Gastrocnemius medialis (tissue), 4 donors: ENCODE data around the gene C14orf132. TPM values are rescaled to one million over a fixed set of nuclear protein-coding genes. Genes with fewer than 3 reads are reported as not detected.

Experiments used
- ATAC-seq, 2 donors: fragments of 150-250 bp; one replicate each; pipeline ENCODE4 v1.9.1; 2016
- DNase-seq, 2 donors: peaks; one replicate each; pipeline ENCODE4 v3.0.0-alpha.2; 2019
- H3K27ac ChIP-seq, 4 donors: fragments of 200-600 bp; sonication (generic); 1 replicate in 1 of 4; 2 replicates in 3 of 4; pipeline ENCODE4 v1.5.1; 2016 to 2018; ENCODE audit warnings: mild to moderate bottlenecking in 2 of 4, moderate library complexity in 1 of 4
- H3K27me3 ChIP-seq, 3 donors: fragments of 200-600 bp; sonication (generic) in 2 of 3; 1 replicate in 1 of 3; 2 replicates in 2 of 3; pipeline versions ENCODE4 v1.5.1 to v1.6.0; 2016 to 2019; ENCODE audit warnings: mild to moderate bottlenecking in 1 of 3, moderate library complexity in 1 of 3
- H3K36me3 ChIP-seq, 2 donors: fragments of 200-600 bp; sonication (generic) in 1 of 2; one replicate each; pipeline ENCODE4 v1.5.1; 2017 to 2018
- H3K4me1 ChIP-seq, 2 donors: fragments of 200-600 bp; sonication (generic) in 1 of 2; one replicate each; pipeline ENCODE4 v1.5.1; 2016 to 2017; ENCODE audit warnings: mild to moderate bottlenecking in 2 of 2
- H3K4me3 ChIP-seq, 4 donors: fragments of 200-600 bp; sonication (generic) in 3 of 4; 1 replicate in 1 of 4; 2 replicates in 3 of 4; pipeline ENCODE4 v1.5.1; 2016 to 2019; ENCODE audit warnings: mild to moderate bottlenecking in 2 of 4
- H3K9me3 ChIP-seq, 3 donors: fragments of 200-600 bp; sonication (generic) in 2 of 3; 1 replicate in 1 of 3; 2 replicates in 2 of 3; pipeline ENCODE4 v1.5.1; 2016 to 2019
- CTCF ChIP-seq, 5 experiments: fragments of 450-650 bp in 3 of 5; fragments of 200-600 bp in 2 of 5; sonication (generic) in 2 of 5; IDR thresholded peaks in 4 of 5; conservative IDR thresholded peaks in 1 of 5; 1 replicate in 4 of 5; 2 replicates in 1 of 5; pipeline ENCODE4 v1.5.1; 2016 to 2019; ENCODE audit warnings: antibody characterized with exemption in 5 of 5, mild to moderate bottlenecking in 3 of 5, moderate library complexity in 3 of 5
- POLR2A ChIP-seq, 2 donors: fragments of 450-650 bp; IDR thresholded peaks; one replicate each; pipeline ENCODE4 v1.6.1; 2017; ENCODE audit warnings: antibody characterized with exemption in 2 of 2, mild to moderate bottlenecking in 2 of 2, moderate library complexity in 2 of 2
- in situ Hi-C, 4 donors: fragments of 200-750 bp; cut with MboI; loops; one replicate each; pipeline versions ENCODE4 v1.15.0 to v1.8.0; 2017; ENCODE audit warnings: low sequenced_read_pairs in 4 of 4
- intact Hi-C: fragments of 100-400 bp; cut with DNase I; formaldehyde crosslinking; loops from one replicate; pipeline ENCODE4 v1.15.1; 2023; ENCODE audit warnings: low total_unique reads
- total RNA-seq, 4 donors: library from RNA; depleted of rRNA; stranded (reverse); fragments of >200 nt; gene quantifications; one replicate each; pipeline versions ENCODE4 v1.1.0 to v1.2.3, GENCODE V29; 2016

C14orf132 gene
- total RNA-seq, 4 donors from 2014 or later, result 1.1 to 2.9 (median 1.5) TPM

DNA sequence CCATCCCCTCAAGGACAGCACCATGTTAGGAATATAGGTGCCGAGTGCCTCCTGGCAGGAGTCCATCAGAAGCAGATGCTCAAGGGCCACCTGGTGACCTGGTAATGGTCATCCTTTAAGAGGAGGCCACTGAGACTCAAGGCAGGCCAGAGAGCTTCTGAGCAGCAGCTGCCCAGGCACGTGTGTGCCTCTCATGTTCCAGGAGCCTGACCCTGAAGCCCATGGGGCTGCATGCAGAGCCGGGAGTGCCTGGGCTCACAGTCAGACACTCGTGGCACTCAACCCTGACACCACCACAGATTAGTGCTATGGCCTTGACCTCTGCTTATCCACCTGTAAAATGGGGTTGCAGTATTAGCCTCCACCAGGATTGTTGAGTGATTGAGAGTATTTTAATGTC lies 45.6 kb downstream of the C14orf132 start:
- Histone ChIP-seq H3K27ac (no peak overlapping the region), H3K36me3 (no peaks in the 10 kb centered on the region), H3K4me1 (no peaks in the 10 kb centered on the region), H3K27me3 (no peaks in the 10 kb centered on the region), H3K4me3 (no peak overlapping the region), H3K9me3 (no peaks in the 10 kb centered on the region)
- TF ChIP-seq CTCF (IDR thresholded peaks at IDR 0.05 in 4 of 5, conservative IDR thresholded peaks at IDR 0.05 in 1 of 5) (no peak), POLR2A (IDR thresholded peaks at IDR 0.05) (no peak)
- intact Hi-C loops (no loop called here), in situ Hi-C loops (loop anchor here in 1 of 4 donors (25.0 kb wide), 1 partner anchor 353 kb away; no protein-coding TSS in a partner anchor)
- DNase-seq (no peak), ATAC-seq (no peak)

- Histone ChIP-seq H3K27me3 (no peaks in the 10 kb centered on the region), H3K4me3 (no peak overlapping the region), H3K27ac (no peak overlapping the region), H3K9me3 (no peaks in the 10 kb centered on the region), H3K36me3 (no peaks in the 10 kb centered on the region), H3K4me1 (no peaks in the 10 kb centered on the region)
- TF ChIP-seq CTCF (IDR thresholded peaks at IDR 0.05 in 4 of 5, conservative IDR thresholded peaks at IDR 0.05 in 1 of 5), result no peak
- TF ChIP-seq POLR2A (IDR thresholded peaks at IDR 0.05), result no peak
- DNase-seq, result no peak
- ATAC-seq, result no peak
- in situ Hi-C loops, result loop anchor here in 1 of 4 donors (25.0 kb wide), 1 partner anchor 352 kb away; no protein-coding TSS in a partner anchor
- intact Hi-C loops, result no loop called here
Measured at GRCh38 chr14:96085369-96085768, 46.2 kb downstream of the C14orf132 start.

DNA sequence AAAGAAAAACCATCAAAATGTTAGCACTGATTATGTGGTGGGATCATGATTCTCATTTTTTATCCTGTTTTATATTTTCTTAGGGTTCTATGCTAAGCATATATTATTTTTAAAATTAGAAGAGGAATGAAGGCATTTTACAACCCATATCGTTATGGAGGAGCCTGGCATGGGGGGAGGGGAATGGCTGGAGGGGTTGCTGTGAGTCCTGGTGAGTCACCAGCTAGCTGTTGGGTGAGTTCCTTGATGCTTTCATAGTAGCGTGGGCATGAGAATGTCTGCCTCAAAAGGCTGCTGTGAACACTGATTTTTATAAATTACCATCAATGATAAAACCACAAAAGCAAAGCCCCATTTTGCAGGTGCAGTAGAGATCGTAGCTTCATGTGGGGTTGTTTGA lies 46.9 kb downstream of the C14orf132 start:
- ATAC-seq, result no peak
- in situ Hi-C loops (loop anchor here in 1 of 4 donors (25.0 kb wide), 1 partner anchor 351 kb away; no protein-coding TSS in a partner anchor), intact Hi-C loops (no loop called here)
- Histone ChIP-seq H3K9me3 (no peaks in the 10 kb centered on the region), H3K4me3 (no peak overlapping the region), H3K36me3 (no peaks in the 10 kb centered on the region), H3K27ac (no peak overlapping the region), H3K4me1 (no peaks in the 10 kb centered on the region), H3K27me3 (no peaks in the 10 kb centered on the region)
- DNase-seq, result no peak
- TF ChIP-seq CTCF (IDR thresholded peaks at IDR 0.05 in 4 of 5, conservative IDR thresholded peaks at IDR 0.05 in 1 of 5) (no peak), POLR2A (IDR thresholded peaks at IDR 0.05) (no peak)

DNA sequence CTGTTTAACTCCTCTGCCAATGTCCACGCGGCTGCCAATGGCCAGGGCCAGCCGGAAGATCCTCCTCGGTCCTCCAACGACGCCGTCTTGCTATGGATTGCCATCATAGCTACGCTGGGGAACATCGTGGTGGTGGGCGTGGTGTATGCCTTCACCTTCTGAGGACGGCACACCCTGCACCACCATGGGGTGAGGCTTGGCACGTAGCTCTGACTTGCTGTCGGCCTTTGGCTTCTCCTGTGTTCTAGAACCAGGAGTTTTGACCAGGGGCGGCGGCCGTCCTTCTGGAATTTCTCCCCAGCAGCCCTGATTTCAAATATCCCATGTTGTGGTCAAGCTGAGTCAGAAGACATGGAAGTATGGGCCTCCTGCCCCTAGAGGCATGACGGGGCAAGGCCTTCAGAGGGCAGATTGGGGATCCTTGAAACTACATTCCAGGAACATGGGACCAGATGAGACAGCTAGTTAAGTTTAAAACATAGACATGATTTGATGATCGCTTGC lies 47.5 kb downstream of the C14orf132 start:
- intact Hi-C loops (no loop called here), in situ Hi-C loops (loop anchor here in 1 of 4 donors (25.0 kb wide), 1 partner anchor 351 kb away; no protein-coding TSS in a partner anchor)
- Histone ChIP-seq H3K4me1 (peaks cover 0 to 2% of the 10 kb centered on the region in 2 donors), H3K9me3 (no peaks in the 10 kb centered on the region), H3K36me3 (no peaks in the 10 kb centered on the region), H3K27ac (no peak overlapping the region), H3K4me3 (no peak overlapping the region), H3K27me3 (no peaks in the 10 kb centered on the region)
- ATAC-seq, result no peak
- TF ChIP-seq CTCF (IDR thresholded peaks at IDR 0.05 in 4 of 5, conservative IDR thresholded peaks at IDR 0.05 in 1 of 5) (no peak), POLR2A (IDR thresholded peaks at IDR 0.05) (no peak)
- DNase-seq, result no peak

GRCh38 chr14:96088074-96088473 lies 48.9 kb downstream of the C14orf132 start:
- intact Hi-C loops, result no loop called here
- Histone ChIP-seq H3K4me1 (peaks cover 0 to 4% of the 10 kb centered on the region in 2 donors), H3K27me3 (no peaks in the 10 kb centered on the region), H3K4me3 (no peak overlapping the region), H3K27ac (no peak overlapping the region), H3K9me3 (no peaks in the 10 kb centered on the region), H3K36me3 (no peaks in the 10 kb centered on the region)
- in situ Hi-C loops, result loop anchor here in 1 of 4 donors (25.0 kb wide), 1 partner anchor 349 kb away; no protein-coding TSS in a partner anchor
- no peak for ATAC-seq
- TF ChIP-seq POLR2A (IDR thresholded peaks at IDR 0.05), result no peak
- TF ChIP-seq CTCF (IDR thresholded peaks at IDR 0.05 in 4 of 5, conservative IDR thresholded peaks at IDR 0.05 in 1 of 5), result no peak
- no peak for DNase-seq
